ENCODE measurements around the gene PCNX3. TPM values are rescaled to one million over a fixed set of nuclear protein-coding genes. Genes with fewer than 3 reads are reported as not detected.

Gene PCNX3
- 21.3 and 23.1 TPM in 2 replicates for total RNA-seq

DNA sequence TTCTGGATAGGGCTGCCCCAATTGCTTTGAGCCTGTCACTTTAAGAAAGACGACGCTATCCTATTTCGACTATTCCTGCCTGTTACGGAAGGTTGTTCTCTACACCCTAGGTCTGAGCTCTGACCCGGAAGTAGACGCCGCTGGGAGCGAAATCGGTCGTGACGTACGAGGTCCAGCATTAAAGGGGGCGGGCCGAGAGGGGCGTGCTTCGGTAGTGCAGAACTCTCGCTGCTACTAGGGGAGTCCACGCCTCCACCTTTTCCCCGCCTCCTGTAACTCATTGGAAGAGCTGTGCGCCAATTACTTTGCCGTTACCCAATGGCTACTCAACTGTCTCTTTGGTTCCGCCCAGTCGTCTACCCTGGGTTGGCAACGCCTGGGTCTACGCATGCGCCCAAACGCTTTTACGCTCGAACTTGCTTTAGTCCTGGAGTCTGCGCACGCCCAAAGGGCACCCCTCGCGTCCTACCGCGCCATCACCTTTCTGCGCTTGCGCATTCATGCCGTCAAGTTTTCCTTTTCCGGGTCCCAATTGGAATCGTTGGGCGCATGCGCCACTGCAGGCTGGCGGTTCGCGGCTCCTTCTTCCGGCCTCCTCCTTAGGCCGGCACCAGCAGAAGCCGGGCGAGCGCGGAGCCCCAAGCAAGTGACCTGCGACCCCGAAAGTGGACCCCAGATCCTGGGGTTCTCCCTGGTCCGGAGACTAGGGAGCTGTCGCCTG is at the start of gene PCNX3:
PCNX3 (plus strand) TSS at position 548 of the 721 bp plus-strand sequence. CDS start 536 bp downstream, outside the sequence.

DNA sequence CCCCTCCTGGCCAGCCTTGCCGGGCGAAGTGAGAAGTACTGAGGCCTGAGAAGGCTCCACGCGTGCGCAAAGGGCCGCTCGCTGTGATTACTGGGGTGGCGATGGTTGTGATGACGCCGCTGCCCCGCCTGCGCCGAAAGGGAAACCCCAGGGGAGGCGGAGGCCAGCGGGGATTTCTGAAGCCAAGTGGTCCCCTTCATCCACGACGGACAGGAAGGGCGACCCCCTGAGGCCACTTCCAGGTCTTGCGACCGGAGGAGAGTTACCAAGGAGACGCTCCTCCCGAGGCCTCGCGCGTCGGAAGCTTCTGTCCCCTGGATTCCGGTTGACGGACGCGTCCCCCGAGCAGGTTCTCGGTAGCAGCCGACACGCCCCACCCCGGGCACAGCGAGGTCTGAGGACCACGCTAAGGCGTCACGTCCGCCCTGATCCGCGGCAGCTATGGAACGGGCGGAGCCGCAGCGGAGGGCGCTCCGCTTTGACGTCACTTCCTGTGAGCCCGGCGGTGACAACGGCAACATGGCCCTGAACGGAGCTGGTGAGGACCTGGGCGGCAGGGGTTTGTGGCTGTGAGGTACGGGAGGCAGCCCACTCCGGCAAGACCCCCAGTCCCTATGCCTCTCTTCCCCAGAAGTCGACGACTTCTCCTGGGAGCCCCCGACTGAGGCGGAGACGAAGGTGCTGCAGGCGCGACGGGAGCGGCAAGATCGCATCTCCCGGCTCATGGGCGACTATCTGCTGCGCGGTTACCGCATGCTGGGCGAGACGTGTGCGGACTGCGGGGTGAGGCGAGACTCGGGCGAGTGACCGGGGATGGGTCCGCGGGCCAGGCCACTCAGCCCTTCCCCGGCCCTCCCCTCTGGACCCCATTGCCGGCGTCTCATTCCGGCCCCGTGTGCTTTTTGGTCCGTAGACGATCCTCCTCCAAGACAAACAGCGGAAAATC is 45.3 kb upstream of the PCNX3 start, which contains the start of gene ZNRD2:
ZNRD2 (plus strand) TSS at position 505 of the 946 bp plus-strand sequence; CDS start at position 520, 15 bp downstream.

DNA sequence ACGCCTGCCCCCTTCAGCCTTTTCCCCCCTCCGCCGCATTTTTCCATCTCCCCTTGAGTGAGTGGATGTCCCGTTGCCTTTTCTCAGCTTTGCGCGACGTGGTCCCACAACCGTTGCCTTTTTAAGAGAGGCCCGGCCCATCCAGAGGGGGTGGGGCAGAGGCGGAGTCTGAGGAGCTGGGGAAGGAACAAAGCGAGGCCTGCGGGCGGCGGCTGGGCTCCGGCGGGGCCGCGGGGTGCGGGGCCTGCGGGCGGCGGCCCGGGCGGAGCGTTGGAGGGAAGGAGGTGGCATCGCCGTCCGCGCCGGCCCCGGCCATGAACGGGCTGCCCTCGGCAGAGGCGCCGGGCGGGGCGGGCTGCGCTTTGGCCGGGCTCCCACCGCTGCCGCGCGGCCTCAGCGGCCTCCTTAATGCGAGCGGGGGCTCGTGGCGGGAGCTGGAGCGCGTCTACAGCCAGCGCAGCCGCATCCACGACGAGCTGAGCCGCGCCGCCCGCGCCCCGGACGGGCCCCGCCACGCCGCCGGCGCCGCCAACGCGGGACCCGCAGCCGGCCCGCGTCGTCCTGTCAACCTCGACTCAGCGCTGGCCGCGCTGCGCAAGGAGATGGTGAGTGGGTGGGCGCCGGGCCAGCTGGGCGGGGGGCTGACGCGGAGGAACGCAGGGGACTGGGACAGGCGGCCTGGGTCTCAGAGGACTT is 43.1 kb upstream of the PCNX3 start, which contains the start of gene FAM89B:
FAM89B (plus strand) TSS at position 183 of the 696 bp plus-strand sequence; CDS start at position 315, 132 bp downstream.

DNA sequence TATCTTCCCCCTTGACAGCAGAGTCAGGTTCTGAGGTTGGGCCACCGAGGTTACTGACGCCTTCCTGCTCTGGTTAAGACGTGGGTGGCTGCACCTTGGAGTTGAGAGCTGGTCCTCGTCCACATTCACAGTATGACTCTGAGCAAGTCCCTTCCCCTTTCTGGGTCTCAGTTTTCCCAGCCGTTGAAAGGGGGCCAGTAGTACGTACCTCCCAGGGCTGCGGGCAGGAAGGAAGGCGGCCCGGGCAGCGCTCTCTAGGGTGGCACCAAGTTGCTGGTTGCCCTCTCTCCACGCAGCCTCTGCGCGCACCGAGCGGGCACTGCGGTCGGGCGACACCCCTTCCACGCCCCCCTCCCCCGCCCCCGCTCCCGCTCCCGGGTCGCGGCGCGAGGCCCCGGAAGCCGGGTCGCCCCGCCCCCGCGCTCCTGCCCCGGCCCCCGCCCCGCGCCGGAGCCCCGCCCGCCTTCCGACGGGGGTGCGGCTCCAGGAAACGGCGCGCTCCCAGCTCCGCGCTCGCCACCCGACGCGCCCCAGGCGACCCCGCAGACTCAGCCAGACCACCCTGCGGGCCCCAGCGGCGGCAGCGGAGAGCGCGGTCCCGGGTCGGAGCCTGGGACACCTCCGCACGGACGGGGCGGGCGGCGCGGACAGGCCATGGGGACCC is 39.9 kb upstream of the PCNX3 start, which contains the start of gene EHBP1L1:
EHBP1L1 (plus strand) TSS at position 486 of the 664 bp plus-strand sequence. CDS start 250 bp downstream, outside the sequence.

DNA sequence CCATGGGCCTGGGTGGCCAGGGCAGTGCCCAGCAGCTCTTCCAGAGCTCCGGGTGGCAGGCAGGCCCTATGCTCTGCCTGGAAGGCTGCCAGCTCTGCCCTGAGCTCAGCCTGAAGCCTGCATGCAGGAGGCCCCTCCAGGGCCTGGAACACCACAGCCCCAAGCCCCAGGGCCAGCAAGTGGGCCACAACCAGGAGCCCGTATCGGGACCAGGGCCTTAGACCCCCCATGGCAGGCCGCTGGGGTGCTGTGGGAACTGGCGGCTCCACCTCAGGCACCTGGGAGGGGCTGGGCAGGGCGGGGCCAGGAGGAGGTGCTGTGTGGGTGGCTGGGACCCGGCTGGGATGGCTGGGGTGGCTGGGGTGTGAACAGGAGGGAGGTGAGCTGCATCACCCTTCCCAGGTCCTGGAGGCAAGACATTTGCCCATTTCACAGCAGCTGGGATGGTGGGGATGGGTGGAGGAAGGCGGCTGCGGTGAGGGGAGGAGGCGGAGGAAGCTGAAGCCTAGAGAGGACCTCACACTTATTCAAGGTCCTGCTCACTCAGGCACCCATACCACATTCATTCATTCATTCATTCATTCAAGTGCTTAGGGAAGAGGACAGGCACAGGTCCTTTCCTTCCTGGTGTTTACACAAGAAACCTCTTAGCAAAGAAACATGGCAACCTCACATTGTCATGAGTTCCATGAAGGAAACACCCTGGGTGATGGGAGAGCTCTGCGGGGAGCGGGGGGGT is 19.9 kb upstream of the PCNX3 start, which contains the start of gene KCNK7:
KCNK7 (minus strand) TSS at position 258 of the 739 bp plus-strand sequence; CDS start at position 230, 28 bp downstream.

DNA sequence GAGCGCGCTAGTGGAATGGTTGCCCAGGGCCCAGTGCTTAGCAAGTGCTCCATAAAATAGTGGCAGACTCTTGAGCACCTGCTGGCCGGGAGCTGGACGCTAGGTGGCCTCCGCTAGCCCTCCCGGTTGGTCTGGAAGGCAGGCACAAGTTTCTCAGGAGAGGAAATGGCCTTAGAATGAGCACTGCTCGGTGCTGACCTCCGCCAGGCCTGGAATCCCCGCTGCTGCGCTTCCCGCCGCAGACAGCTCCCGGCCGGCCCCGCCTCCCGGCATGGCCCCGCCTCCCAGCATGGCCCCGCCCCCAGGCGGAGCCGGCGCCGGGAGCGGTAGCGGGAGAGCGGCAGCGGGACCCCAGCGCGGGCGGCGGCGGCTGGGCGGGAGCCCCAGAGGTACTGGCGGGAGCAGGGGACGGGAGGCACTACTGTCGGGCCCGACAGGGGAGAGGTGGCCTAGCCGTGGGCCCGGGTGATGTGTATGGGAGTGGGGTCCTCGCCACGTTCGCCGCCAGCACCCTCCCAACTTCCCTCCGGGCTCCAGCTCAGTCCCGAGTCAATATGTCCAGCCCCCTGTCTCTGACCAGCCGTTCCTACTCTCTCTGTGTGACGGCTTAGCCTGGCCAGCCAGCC is 22.3 kb downstream of the PCNX3 start, which contains the start of gene SIPA1:
SIPA1 (plus strand) TSS at position 308 of the 626 bp plus-strand sequence. CDS start 2,821 bp downstream, outside the sequence.

DNA sequence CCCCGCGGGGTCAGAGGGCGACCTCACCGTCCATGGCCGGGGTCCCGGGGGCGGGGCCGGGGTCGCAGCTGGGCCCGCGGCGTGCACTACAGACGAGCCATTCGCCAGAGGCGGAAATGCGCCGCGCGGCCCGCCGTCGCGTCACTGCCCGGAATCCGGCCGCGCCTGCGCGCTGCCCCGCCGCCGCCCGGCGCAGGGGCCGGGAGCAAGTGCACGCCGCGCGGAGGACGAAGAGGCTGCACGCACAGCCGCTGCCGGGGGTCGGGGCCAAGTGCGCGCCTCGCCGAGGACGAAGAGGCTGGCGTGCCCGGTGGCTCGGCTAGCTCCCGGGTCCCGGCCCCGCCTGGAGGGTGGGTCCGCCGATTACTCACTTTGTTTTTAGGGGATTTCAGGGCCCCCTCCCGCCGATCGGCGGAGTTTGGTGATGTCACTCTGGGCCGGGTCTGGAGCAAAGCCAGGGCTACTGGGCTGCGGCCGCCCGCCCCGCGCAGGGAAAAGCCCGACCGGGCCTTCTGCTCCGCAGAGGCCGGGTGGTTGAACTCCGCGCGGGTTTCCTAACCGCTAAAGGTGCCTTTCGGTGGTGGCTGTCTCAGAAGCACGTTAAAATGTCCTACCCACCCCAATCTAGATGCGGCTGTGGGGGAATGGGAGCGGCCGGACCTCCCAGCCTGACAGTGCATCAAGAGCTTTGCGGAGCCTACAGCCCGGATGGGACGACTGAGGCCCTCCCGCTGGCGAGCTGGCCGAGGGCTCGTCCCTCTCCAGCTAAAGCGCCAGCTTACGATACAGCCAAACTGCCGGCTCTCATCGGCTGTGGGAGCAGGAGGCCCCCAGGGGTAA is 47.4 kb downstream of the PCNX3 start, which contains the start of gene RELA:
RELA (minus strand) TSS at position 118 of the 840 bp plus-strand sequence; CDS start at position 34, 84 bp downstream.

Small RNAs within 50 kb of the gene (small RNA-seq; reads per million reads assigned to genes)
- gene MIR4489, result not detected
- gene MIR4690, result 0.34 reads per million

Other genes starting within 250 kb of the PCNX3 start
- 3.8 and 4.4 TPM in 2 replicates for gene SLC25A45, start 233.1 kb upstream of the PCNX3 start, total RNA-seq
- gene FRMD8, start 229.1 kb upstream of the PCNX3 start, total RNA-seq, result 38.3 and 58.9 TPM in 2 replicates
- 1,072 and 1,138 TPM in 2 replicates for gene NEAT1, start 193.0 kb upstream of the PCNX3 start, total RNA-seq
- gene MALAT1, start 116.7 kb upstream of the PCNX3 start, total RNA-seq, result 22,250 and 24,202 TPM in 2 replicates
- gene SCYL1, start 90.7 kb upstream of the PCNX3 start, total RNA-seq, result 72.1 and 75.3 TPM in 2 replicates
- gene LTBP3, start 57.4 kb upstream of the PCNX3 start, total RNA-seq, result 43.5 and 53.8 TPM in 2 replicates
- gene ZNRD2, start 45.3 kb upstream of the PCNX3 start, total RNA-seq, result 36.2 and 42.1 TPM in 2 replicates
- 10.7 and 15.2 TPM in 2 replicates for gene FAM89B, start 43.2 kb upstream of the PCNX3 start, total RNA-seq
- 33.2 and 36.1 TPM in 2 replicates for gene EHBP1L1, start 39.7 kb upstream of the PCNX3 start, total RNA-seq
- gene KCNK7, start 20.0 kb upstream of the PCNX3 start, total RNA-seq, result not detected in 2 replicates
- 19.0 and 20.6 TPM in 2 replicates for gene MAP3K11, start 1.6 kb upstream of the PCNX3 start, total RNA-seq
- 10.6 and 11.9 TPM in 2 replicates for gene SIPA1, start 22.3 kb downstream of the PCNX3 start, total RNA-seq
- 30.9 and 31.2 TPM in 2 replicates for gene RELA, start 47.1 kb downstream of the PCNX3 start, total RNA-seq
- gene KAT5, start 96.5 kb downstream of the PCNX3 start, total RNA-seq, result 36.9 and 40.2 TPM in 2 replicates
- gene RNASEH2C, start 105.0 kb downstream of the PCNX3 start, total RNA-seq, result 35.1 and 51.9 TPM in 2 replicates
- gene AP5B1, start 165.2 kb downstream of the PCNX3 start, total RNA-seq, result 11.8 and 14.9 TPM in 2 replicates
- gene OVOL1, start 171.3 kb downstream of the PCNX3 start, total RNA-seq, result not detected in 2 replicates
- 1.2 and 2.2 TPM in 2 replicates for gene SNX32, start 218.2 kb downstream of the PCNX3 start, total RNA-seq
- gene CFL1, start 242.4 kb downstream of the PCNX3 start, total RNA-seq, result 577 and 633 TPM in 2 replicates
- 29.2 and 34.4 TPM in 2 replicates for gene MUS81, start 244.7 kb downstream of the PCNX3 start, total RNA-seq

Data from articular chondrocyte of knee joint (primary cell).